HG03354 (cell line): ENCODE data around the gene SH3GLB1.

Experiments
- ATAC-seq: cut with Tn5 transposase; IDR thresholded peaks from one replicate; pipeline ENCODE4 v1.9.1; 2021; ENCODE audit warnings: mild to moderate bottlenecking; ENCODE audit not compliant: unreplicated experiment, poor library complexity, severe bottlenecking

Gene SH3GLB1

GRCh38 chr1:86768554-86768953 lies 64.2 kb downstream of the SH3GLB1 start:
- ATAC-seq, result no peak

GRCh38 chr1:86769065-86769464 lies 64.7 kb downstream of the SH3GLB1 start:
- no peak for ATAC-seq

GRCh38 chr1:86773341-86774288 lies 69.2 kb downstream of the SH3GLB1 start:
- ATAC-seq, result peak; percentile 19

- peak; percentile 100 for ATAC-seq
Measured at GRCh38 chr1:86774305-86775295, 70.2 kb downstream of the SH3GLB1 start.

- ATAC-seq, result no peak
Measured at GRCh38 chr1:86775395-86775794, 71.0 kb downstream of the SH3GLB1 start.

GRCh38 chr1:86776108-86776507 lies 71.7 kb downstream of the SH3GLB1 start:
- ATAC-seq, result no peak

GRCh38 chr1:86778569-86779239 lies 74.3 kb downstream of the SH3GLB1 start:
- ATAC-seq, result no peak

- ATAC-seq, result no peak
Measured at GRCh38 chr1:86779308-86780191, 75.2 kb downstream of the SH3GLB1 start.

GRCh38 chr1:86782482-86782881 lies 78.1 kb downstream of the SH3GLB1 start:
- no peak for ATAC-seq

GRCh38 chr1:86787621-86788020 lies 83.2 kb downstream of the SH3GLB1 start:
- ATAC-seq, result no peak

- no peak for ATAC-seq
Measured at GRCh38 chr1:86788300-86789206, 84.2 kb downstream of the SH3GLB1 start.

- no peak for ATAC-seq
Measured at GRCh38 chr1:86795316-86795715, 90.9 kb downstream of the SH3GLB1 start.
